Keratinocyte (primary cell): ENCODE data around the gene AGL. TPM values are rescaled to one million over a fixed set of nuclear protein-coding genes. Genes with fewer than 3 reads are reported as not detected.
A peak's percentile ranks its signal among the peaks of the same experiment; 100 is the strongest.

ENCODE experiments used
- DNase-seq: peaks from one replicate; pipeline ENCODE4 v3.0.0-alpha.2; 2011; ENCODE audit warnings: low read depth, missing footprints, low spot score
- FAIRE-seq: peaks from 2 replicates; lab custom pipeline; 2011; peaks lifted over from hg19 to GRCh38; lab: Jason Lieb, UNC
- H2AFZ ChIP-seq: 2 replicates; pipeline ENCODE4 v1.6.0; 2012; ENCODE audit warnings: low read length, control low read depth, inconsistent platforms; ENCODE audit not compliant: control insufficient read depth
- H3K27ac ChIP-seq: 2 replicates; pipeline ENCODE4 v1.5.1; 2011; ENCODE audit warnings: low read length; ENCODE audit not compliant: control insufficient read depth, insufficient read depth
- H3K27me3 ChIP-seq: 3 replicates; pipeline ENCODE4 v1.6.0; 2011; ENCODE audit warnings: low read length; ENCODE audit not compliant: control insufficient read depth, insufficient read depth; ENCODE audit errors: extremely low read depth
- H3K36me3 ChIP-seq, 2 experiments: 2 replicates in 1 of 2; 3 replicates in 1 of 2; pipeline ENCODE4 v1.5.1; 2011; ENCODE audit warnings: low read length in 2 of 2, mild to moderate bottlenecking in 1 of 2; ENCODE audit not compliant: control insufficient read depth in 2 of 2, insufficient read depth in 2 of 2; ENCODE audit errors: extremely low read depth in 1 of 2
- H3K4me1 ChIP-seq: 3 replicates; pipeline ENCODE4 v1.5.1; 2011; ENCODE audit warnings: low read length; ENCODE audit not compliant: control insufficient read depth, insufficient read depth; ENCODE audit errors: extremely low read depth
- H3K4me2 ChIP-seq: 3 replicates; pipeline ENCODE4 v1.6.0; 2011; ENCODE audit warnings: low read depth, low read length; ENCODE audit not compliant: control insufficient read depth, insufficient read depth; ENCODE audit errors: extremely low read depth
- H3K4me3 ChIP-seq, 3 experiments: fragments of 200-600 bp in 1 of 3; sonication (generic) in 1 of 3; 2 replicates in 2 of 3; 3 replicates in 1 of 3; pipeline ENCODE4 v1.5.1; 2011 to 2016; ENCODE audit warnings: low read length in 3 of 3, mild to moderate bottlenecking in 3 of 3, control low read depth in 2 of 3, inconsistent platforms in 1 of 3, low read depth in 1 of 3, mixed read lengths in 1 of 3, mixed run types in 1 of 3, moderate library complexity in 1 of 3; ENCODE audit not compliant: control insufficient read depth in 2 of 3, insufficient read depth in 2 of 3; ENCODE audit errors: extremely low read depth in 1 of 3
- H3K79me2 ChIP-seq: 2 replicates; pipeline ENCODE4 v1.6.0; 2012; ENCODE audit warnings: low read length; ENCODE audit not compliant: control insufficient read depth, insufficient read depth
- H3K9ac ChIP-seq: 3 replicates; pipeline ENCODE4 v1.6.0; 2011; ENCODE audit warnings: low read length; ENCODE audit not compliant: control insufficient read depth, insufficient read depth; ENCODE audit errors: extremely low read depth
- H3K9me1 ChIP-seq: 3 replicates; pipeline ENCODE4 v1.6.0; 2011; ENCODE audit warnings: low read length; ENCODE audit not compliant: control insufficient read depth, insufficient read depth; ENCODE audit errors: extremely low read depth
- H3K9me3 ChIP-seq: 2 replicates; pipeline ENCODE4 v1.5.1; 2012; ENCODE audit warnings: low read depth, low read length; ENCODE audit not compliant: control insufficient read depth
- H4K20me1 ChIP-seq: 3 replicates; pipeline ENCODE4 v1.6.0; 2011; ENCODE audit warnings: low read length; ENCODE audit not compliant: control insufficient read depth, insufficient read depth; ENCODE audit errors: extremely low read depth
- CTCF ChIP-seq, 3 experiments: IDR thresholded peaks in 1 of 3; conservative IDR thresholded peaks in 1 of 3; optimal IDR thresholded peaks in 1 of 3; 2 replicates in 2 of 3; 3 replicates in 1 of 3; pipeline versions ENCODE3 to v1.5.1; 2011; ENCODE audit warnings: low read length in 3 of 3, mild to moderate bottlenecking in 3 of 3, moderate library complexity in 2 of 3, control low read depth in 1 of 3, inconsistent platforms in 1 of 3; ENCODE audit not compliant: insufficient read depth in 2 of 3; ENCODE audit errors: extremely low read depth in 1 of 3
- EZH2 ChIP-seq: IDR thresholded peaks from one replicate; pipeline ENCODE4 v1.6.1; 2012; ENCODE audit warnings: inconsistent platforms, mild to moderate bottlenecking, low read length, moderate library complexity
- dilution Hi-C: fragments of 300-500 bp; cut with MboI; formaldehyde crosslinking; loops from one replicate; pipeline ENCODE4 v1.7.0; 2020; ENCODE audit warnings: low sequenced_read_pairs; ENCODE audit not compliant: extremely low pct_ligation_motif_present
- polyA plus RNA-seq, 5 experiments: library from polyadenylated mRNA; depleted of rRNA in 3 of 5; stranded (reverse) in 3 of 5; stranded (forward) in 1 of 5; unstranded in 1 of 5; fragments of >200 nt; gene quantifications; 1 replicate in 1 of 5; 2 replicates in 3 of 5; 3 replicates in 1 of 5; pipeline versions ENCODE4 v1.2.1 to v1.2.3, GENCODE V29; 2011 to 2012; ENCODE audit warnings: missing spikeins in 2 of 5, low read depth in 1 of 5, low replicate concordance in 1 of 5

The AGL gene
- polyA plus RNA-seq, 1 donor (not counting 4 experiments of a cell fraction or from before 2014, with no cell fraction given) = 8.2 TPM

GRCh38 chr1:99965646-99966375, 115.7 kb downstream of the AGL start:
- no peaks in the 10 kb centered on the region for H3K9me3 ChIP-seq
- no peak overlapping the region for H3K27ac ChIP-seq
- DNase-seq (no peak), FAIRE-seq (no peak)
- H2AFZ ChIP-seq = no peak overlapping the region
- peaks cover 35% of the 10 kb centered on the region for H3K4me1 ChIP-seq
- peaks cover 6% of the 10 kb centered on the region for H3K79me2 ChIP-seq
- no peaks in the 10 kb centered on the region for H3K9me1 ChIP-seq
- H3K4me2 ChIP-seq = peak overlapping the region; percentile 2
- H3K9ac ChIP-seq = no peak overlapping the region
- dilution Hi-C loops = no loop called here
- H3K4me3 ChIP-seq = no peak overlapping the region
- no peaks in the 10 kb centered on the region for H3K36me3 ChIP-seq
- no peaks in the 10 kb centered on the region for H3K27me3 ChIP-seq
- no peaks in the 10 kb centered on the region for H4K20me1 ChIP-seq
- TF ChIP-seq CTCF (optimal IDR thresholded peaks at IDR 0.05 in 1 of 3, IDR thresholded peaks at IDR 0.05 in 1 of 3, conservative IDR thresholded peaks at IDR 0.05 in 1 of 3; ENCODE audit: extremely low read depth in 1 of 3, insufficient read depth in 2 of 3, low read length in 3 of 3) (no peak), EZH2 (no peak)

- Histone ChIP-seq H4K20me1 (no peaks in the 10 kb centered on the region), H3K4me2 (no peak overlapping the region), H3K4me3 (no peak overlapping the region), H3K27me3 (no peaks in the 10 kb centered on the region), H3K9me3 (no peaks in the 10 kb centered on the region), H3K4me1 (peaks cover 36% of the 10 kb centered on the region), H3K9me1 (no peaks in the 10 kb centered on the region), H3K36me3 (no peaks in the 10 kb centered on the region), H3K79me2 (peaks cover 18% of the 10 kb centered on the region), H3K9ac (no peak overlapping the region), H3K27ac (no peak overlapping the region), H2AFZ (no peak overlapping the region)
- no peak for DNase-seq
- no peak for FAIRE-seq
- dilution Hi-C loops = no loop called here
- TF ChIP-seq CTCF (optimal IDR thresholded peaks at IDR 0.05 in 1 of 3, IDR thresholded peaks at IDR 0.05 in 1 of 3, conservative IDR thresholded peaks at IDR 0.05 in 1 of 3; ENCODE audit: extremely low read depth in 1 of 3, insufficient read depth in 2 of 3, low read length in 3 of 3) = no peak
- TF ChIP-seq EZH2 = no peak
Measured at GRCh38 chr1:99968214-99968613, 118.1 kb downstream of the AGL start.
